ENCODE measurements around the gene TRPM2.
"Not testable (repeated sequence)": the region's sequence is repeated elsewhere in the genome, so short reads cannot be mapped to it uniquely, and the experiment has no call there.

The TRPM2 gene

DNA sequence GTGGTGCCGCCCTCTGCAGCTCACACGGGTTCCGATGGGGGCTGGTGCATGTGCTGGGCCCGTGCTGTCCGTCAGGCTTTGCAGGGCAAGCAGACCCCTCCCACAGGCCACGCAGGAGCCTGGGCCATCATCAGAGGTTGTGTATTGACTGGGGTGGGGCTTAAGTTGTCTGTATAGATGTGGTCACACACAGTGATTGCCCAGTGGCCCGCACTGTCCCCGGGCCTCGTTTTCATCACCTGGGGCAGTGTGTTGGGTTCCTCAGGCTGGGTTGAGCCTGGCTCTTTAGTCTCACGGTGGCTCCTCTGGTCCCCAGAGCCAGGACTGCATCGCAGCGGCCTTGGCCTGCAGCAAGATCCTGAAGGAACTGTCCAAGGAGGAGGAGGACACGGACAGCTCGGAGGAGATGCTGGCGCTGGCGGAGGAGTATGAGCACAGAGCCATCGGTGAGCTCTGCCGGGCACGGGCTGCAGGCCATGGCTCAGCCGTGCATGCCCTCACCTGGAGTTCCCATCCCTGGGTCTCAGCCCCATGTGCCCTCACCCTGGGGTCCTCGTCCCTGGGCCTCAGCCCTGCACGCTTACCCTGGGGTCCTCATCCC is 44.1 kb downstream of the TRPM2 start:
- no peak for DNase-seq (ENCODE audit: low read depth in 2 of 2)

DNA sequence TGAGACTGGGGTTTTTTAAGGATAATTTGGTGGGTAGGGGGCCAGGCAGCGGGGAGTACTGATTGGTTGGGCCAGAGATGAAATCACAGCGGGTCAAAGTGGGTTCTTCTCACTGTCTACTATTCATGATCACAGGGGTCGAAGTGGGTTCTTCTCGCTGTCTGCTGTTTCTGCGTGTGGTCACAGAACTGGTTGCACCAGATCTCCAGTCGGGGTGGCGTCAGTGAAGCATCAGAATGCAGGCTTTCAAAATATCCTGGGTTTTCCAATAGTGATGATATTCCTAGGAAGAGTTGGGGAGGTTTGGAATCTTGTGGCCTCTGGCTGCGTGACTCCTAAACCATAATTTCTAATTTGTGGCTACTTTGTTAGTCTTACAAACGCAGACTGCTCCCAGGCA is 45.1 kb downstream of the TRPM2 start:
- DNase-seq (ENCODE audit: low read depth in 2 of 2): no peak

DNA sequence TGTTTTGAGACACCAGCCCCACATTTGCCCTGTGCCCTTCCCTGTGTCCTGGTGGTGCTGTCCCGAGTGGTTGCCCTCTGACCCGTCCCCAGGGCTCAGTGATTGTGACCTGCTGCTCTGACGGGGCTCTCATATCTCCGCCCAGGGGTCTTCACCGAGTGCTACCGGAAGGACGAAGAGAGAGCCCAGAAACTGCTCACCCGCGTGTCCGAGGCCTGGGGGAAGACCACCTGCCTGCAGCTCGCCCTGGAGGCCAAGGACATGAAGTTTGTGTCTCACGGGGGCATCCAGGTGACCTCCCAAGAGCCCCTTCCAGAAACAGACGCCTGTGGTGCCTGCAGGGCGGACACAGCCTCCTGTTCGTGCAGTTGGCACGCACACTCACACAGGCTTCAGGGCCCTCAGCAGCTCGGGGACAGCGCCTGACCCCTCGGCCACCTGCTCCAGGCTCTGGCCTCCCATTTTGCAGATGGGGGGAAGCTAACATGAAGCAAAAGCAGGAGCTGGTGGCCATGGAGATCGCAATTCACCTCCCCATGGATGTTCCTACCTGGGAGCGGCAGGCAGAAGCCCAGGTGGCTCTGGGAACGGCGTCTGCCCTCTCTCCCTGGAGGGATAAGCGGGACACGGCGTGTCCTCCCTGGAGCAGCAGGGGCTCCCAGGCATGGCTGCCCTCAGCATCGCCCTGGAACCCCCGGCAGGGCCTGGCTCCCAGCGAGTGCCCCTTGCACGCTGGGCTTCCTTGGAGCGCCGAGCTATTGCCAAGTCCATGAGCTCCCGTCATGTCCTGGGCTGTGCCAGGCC is 45.9 kb downstream of the TRPM2 start:
- no peak for DNase-seq (ENCODE audit: low read depth in 2 of 2)

DNA sequence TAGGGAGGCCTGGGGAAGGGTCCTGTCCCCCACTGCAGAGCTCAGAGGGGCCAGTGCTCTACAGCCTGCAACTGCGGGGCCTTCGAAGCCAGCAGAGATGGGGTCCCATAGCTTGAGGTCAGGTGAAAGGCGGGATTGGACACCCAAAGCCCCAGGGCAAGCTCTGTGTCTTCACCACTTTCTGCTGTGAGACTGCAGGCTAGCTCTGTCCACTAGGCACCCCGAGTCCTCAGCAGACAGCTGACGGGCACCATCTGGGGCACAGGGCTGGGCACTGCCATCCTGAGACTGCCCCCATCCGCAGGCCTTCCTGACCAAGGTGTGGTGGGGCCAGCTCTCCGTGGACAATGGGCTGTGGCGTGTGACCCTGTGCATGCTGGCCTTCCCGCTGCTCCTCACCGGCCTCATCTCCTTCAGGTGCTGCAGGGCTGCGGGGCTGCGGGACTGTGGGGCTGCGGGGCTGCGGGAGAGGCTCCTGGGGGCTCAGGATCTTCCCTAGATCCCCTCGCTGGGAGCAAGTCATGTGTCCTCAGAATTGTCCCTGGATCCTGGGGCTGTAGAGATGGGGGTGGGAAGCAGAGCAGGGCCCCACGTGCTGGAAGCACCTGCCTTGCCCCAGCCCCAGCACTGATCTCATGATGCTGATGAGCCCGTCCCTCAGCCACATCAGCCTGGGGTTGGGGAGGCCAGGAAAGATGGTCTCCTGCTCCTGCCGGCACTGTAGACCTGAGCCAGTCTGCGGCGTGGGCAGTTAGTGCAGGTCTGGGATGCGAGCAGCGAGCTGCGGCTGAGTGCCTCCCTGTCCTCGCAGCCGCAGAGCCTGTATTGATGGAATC is 46.8 kb downstream of the TRPM2 start:
- DNase-seq (ENCODE audit: low read depth in 2 of 2): no peak

DNA sequence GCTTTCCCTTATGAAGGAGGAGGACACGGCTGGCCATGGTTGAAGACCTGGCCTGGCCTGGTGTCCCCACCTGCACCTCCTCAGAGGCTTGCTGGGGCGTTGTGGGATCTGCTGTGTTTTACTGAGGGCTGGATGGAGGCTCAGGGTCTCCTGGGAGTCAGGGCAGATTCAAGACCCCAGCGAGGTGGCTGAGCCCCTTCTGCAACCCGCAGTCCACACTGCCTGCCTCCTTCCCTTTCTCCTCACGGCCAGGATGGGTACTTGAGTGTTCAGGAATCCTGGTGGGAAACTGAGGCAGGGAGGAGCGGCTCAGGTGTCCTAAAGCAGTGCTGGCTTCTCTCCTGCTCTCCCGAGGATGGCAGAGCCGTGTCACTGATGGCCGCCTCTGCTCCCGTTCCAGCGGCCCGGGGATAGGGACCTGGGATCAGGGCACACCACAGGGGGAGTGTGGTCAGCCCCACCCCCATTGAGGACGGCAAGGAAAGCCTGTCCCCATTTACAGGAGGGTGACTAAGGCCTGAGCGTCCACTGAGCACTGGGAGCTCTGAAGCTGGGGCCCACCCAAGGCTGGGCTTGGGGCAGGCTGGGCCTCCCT is 47.5 kb downstream of the TRPM2 start:
- DNase-seq (ENCODE audit: low read depth in 2 of 2): no peak

DNA sequence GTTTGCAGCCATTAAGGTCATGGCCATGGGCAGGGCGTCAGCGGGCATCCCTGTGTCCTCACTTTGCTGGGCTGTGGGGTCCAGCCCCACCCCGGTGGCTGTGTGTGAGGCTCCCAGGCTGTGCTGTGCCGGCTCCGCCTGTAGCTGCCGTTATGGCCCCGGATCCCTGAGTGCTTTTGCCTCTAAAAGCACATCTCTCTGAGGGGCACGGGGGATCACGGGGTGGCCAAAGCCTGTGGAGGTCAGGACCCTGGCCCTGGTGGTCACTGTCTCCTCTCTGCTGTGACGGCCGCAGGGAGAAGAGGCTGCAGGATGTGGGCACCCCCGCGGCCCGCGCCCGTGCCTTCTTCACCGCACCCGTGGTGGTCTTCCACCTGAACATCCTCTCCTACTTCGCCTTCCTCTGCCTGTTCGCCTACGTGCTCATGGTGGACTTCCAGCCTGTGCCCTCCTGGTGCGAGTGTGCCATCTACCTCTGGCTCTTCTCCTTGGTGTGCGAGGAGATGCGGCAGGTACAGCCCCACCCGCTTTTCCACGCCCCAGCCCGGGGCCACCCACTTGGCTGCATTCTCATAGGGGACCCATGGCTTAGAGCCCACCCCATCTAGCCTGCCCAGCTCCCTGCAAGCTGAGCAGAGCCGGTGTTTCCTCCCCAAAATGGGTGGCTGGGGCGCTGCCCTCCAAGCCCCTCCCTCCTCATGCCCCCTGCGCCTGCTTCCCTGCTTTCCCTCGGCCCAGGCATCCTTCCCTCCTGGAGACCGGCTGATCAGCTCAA is 48.2 kb downstream of the TRPM2 start:
- no peak for DNase-seq (ENCODE audit: low read depth in 2 of 2)

DNA sequence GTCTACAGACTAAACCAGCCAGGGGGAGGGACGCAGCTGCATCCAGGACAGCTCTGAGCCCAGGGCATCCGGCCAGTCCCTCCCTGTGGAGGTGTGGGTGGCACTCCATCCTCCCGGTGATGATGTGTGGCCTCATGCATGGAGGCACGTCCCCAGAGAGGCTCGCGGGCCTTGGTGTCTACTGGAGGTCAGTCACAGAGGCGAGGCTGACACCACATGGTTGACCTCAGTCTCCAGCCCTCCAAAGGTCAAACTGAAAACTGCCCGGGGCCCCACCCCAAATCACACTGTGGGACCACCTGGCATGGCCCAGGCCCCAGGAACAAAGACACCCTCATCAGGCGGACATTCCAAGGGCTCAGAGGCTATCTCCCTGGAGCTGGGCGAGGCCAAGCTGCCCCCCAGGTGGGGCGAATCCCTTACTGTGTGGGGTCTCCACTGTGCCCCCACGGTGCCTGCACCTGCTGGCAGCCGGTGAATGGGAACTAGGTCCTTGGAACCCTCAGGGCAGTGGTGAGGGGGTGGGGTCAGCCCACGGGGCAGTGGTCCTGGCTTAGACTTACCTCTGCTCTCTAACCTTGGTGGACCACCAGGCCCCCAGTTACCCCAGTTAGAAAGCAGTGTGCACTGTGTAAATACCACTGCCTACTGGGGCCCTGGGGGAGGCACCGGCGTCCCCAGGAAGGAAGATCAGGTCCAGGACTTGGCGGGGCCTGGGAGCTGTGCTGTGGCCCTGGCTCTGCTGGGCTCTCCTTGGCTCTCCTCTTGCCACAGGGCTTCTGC is 49.1 kb downstream of the TRPM2 start:
- DNase-seq (ENCODE audit: low read depth in 2 of 2): no peak

DNA sequence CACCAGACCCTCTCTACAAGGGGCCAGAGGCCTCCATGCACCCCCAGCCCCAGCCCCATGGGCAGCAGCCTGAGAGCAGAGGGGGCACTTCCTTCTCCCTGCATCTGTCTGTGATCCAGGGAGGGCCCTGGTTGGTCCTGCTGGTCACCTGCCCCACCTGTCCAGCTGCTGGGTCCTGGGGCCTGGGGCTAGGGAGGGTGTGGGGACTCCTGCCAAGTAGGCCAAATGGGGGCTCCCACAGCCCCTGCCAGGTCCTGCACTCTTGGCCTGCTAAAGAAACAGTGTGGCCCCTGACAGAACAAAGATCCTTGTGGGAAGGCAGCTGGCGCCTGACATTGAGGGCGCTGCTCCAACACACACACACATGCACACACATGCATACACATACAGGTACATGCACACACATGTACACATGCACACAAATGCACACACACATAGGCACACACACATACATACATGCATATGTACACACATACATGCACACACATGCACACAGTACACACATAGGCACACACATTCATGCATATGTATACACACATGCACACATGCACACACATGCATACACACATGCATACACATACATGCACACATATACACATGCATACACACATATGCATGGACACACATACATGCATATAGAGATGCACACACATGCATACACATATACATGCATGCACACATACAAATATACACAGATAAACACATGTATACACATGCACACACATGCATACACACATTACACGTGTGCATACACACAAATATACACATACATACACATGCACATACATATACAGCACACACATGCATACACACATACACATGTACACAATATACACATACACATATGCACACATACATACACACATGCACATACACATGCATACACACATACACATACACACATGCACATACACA is 49.9 kb downstream of the TRPM2 start:
- no peak for DNase-seq (ENCODE audit: low read depth in 2 of 2)

DNA sequence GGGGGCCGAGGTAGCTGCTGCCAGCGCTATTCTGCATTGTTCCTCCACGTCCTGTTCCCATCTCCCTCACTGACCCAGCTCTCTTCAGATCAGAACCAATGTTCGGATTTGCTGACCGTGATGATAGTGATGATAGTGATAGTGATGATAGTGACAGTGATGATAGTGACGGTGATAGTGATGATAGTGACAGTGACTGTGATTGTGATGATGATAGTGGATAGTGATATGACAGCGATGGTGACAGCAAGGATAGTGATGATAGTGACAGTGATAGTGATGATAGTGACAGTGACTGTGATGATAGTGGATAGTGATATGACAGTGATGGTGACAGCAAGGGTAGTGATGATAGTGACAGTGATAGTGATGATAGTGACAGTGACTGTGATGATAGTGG is 51.1 kb downstream of the TRPM2 start:
- not testable (repeated sequence) for DNase-seq (ENCODE audit: low read depth in 2 of 2)

DNA sequence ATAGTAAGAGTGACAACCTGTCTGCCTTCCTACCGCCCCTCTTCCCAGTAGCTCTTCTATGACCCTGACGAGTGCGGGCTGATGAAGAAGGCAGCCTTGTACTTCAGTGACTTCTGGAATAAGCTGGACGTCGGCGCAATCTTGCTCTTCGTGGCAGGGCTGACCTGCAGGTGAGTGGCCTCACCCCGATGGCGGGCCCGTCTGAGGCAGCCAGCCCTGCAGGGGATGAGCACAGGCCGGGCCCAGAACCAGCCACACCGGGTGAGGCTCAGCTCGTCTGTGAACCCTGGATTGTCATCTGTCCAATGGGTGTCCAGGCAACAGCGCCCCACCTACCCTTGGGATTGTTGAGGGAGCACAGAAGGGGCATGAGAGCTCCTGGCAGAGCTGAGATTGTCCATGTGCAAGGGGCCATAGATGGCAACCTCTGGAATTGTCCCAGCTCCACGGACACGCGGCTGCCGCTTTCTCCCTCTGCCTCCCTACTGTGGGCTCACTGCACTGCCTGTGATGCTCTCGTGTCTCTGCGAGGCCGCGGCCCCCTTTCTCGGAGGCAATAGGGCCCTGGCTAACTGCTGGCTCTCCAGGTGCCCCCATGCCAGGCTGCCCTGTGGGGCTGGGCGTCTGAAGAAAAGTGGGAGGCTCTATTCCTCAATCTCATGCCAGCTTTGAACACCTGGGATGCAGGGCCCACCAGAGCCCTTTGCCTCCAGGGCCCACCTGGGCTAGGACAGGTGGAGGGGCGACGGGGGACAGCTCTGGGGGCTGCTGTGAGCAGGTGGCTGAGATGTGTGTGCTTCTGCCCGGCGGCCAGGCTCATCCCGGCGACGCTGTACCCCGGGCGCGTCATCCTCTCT is 51.9 kb downstream of the TRPM2 start:
- no peak for DNase-seq (ENCODE audit: low read depth in 2 of 2)

DNA sequence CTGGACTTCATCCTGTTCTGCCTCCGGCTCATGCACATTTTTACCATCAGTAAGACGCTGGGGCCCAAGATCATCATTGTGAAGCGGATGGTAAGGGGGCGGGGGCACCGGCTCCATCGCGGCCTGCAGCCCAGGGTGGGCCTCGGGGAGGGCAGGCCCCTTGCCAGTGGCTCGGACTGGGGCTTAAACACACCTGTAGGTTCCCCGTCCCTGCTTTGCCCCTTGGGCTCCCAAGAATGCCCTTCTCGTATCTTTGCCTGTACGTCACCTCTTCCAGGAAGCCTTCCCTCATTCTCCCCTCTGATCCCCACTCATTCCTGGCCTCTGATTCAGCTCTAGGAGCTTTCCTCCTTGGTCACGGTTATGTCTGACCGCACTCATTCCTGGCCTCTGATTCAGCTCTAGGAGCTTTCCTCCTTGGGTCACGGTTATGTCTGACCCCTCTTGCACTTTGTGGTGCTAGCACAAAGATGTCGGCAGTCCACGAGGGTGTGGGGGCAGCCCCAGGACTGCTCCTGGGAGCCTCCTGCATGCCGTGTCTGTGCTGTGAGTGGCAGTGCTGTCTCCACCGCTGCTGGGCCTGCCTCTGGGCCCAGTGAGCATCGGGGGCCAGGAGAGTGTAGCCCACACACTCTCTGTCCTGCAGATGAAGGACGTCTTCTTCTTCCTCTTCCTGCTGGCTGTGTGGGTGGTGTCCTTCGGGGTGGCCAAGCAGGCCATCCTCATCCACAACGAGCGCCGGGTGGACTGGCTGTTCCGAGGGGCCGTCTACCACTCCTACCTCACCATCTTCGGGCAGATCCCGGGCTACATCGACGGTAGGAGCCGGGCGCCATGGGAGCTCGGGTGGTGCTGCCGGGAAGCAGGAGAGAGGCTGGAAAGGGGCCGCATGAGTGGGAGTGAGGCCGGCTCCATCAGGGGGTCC is 52.8 kb downstream of the TRPM2 start:
- no peak for DNase-seq (ENCODE audit: low read depth in 2 of 2)

DNA sequence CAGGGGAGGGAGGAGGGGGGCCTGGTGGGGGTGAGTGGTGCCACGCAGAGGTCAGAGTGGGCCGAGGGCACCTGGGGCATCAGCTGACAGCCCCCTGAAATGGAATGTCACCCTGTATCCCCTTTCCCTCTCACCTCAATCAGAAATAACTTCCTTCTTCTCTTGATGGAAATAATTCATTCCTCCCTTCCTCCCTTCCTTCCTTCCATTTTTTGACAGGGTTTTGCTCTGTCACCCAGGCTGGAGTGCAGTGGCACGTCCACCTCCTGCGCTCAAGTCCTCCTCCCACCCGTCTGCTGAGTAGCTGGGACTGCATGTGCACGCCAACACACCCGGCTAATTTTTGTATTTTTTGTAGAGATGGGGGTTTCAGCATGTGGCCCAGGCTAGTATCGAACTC is 53.5 kb downstream of the TRPM2 start:
- no peak for DNase-seq (ENCODE audit: low read depth in 2 of 2)

DNA sequence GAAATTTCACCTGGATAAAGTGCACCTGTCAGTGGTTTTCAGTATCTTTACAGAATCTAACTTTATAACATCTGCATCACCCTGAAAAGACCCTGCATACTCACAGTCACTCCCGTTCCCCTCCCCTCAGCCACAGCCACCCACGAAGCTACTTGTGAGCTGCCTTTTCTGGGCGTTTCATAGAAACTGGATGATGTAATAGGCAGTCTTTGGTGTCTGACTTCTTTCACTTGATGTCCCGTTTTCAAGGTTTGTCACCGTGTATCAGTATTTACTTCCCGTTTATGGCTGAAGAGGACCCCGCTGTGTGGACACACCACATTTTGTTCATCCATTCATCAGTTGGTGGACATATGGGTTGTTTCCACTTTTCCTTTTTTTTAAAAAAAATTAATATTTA is 54.1 kb downstream of the TRPM2 start:
- peak in 1 of 2 donors; percentile 12 for DNase-seq (ENCODE audit: low read depth in 2 of 2)

DNA sequence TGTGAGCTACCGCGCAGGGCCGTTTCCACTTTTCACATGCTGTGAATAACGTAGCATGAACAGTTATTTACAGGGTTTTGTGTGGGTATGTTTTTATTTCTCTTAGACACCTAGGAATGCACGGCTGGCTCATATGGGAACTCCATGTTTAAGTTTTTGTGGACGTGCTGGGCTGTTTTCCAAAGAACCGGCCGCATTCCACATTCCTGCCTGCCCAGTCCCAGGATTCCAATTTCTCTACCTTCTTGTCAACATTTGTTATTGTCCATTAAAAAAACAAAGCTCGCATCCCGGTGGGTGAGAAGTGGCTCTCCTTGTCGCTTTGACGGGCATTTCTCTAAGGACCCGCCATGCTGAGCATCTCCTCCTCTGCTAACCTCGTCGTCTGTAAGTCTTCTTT is 54.8 kb downstream of the TRPM2 start:
- DNase-seq (ENCODE audit: low read depth in 2 of 2): no peak

DNA sequence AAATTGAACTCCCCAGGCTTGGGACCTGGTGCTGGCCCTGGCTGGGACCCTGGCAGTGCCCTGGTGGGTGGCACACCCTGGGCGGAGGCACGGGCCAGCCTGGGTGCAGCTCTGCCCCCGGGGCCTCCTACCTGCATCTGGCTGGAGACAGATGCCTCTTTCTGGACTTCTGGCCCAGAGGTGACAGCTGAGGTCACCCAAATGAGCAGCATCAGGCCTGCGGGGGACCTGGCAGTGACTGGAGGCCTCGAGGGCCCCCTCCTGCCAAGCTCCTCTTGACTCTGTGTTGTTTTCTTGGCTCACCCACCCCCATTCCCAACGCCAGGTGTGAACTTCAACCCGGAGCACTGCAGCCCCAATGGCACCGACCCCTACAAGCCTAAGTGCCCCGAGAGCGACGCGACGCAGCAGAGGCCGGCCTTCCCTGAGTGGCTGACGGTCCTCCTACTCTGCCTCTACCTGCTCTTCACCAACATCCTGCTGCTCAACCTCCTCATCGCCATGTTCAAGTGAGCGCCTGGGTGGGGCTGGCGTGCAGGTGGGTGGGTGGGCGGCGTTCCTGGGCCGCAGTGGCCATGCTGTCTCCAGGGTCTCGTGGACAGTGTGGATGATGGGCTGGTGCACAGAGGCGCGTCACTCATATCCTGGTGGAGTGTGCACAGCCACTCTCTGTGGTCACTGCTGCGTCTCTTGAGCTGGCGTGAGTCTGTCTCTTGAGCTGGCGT is 60.3 kb downstream of the TRPM2 start:
- no peak for DNase-seq (ENCODE audit: low read depth in 2 of 2)

DNA sequence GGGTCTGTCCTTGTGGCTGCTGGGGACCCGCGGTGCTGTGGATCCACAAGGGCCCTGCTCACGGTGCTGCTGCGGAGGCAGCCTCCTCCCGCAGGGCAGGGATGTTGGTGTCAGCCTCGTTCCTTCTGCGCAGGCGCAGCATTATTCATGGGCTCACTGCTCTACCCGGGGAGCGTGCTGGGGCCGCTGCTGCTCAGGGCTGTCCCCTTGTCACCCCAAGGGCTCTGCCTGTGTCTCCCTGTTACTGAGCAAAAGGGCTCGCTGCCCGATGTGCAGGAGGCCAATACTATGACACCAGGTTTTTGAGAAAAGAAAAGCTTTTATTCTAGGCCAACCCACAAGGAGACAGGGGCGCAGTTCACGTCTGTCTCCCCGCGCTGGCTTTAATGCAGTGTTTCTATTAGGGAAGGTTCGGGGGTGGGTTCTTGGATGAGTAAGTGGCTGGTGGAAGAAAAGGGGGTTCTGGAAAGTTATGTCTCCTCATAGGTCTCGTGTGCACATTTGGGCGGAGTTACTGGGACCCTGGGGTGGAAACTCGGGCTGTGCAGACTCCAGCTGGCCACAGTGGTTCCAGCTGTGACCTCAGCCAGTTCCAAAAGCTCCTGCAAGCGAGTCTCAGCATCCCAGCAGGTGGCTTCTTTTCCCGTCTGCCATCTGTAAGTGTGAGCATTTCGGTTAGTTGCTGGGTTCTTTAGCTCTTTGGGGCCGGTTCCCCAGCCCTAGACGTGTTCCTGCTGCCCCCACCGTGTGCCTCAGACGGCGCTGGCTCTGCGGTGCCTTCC is 61.1 kb downstream of the TRPM2 start:
- no peak for DNase-seq (ENCODE audit: low read depth in 2 of 2)
